Measurements from ENCODE around the gene ENPP3. TPM values are rescaled to one million over a fixed set of nuclear protein-coding genes. Genes with fewer than 3 reads are reported as not detected.

Gene ENPP3
- total and polyA plus RNA-seq, 9 of the 15 experiments (the other 6 are each of a cell fraction or from before 2014, with no cell fraction given): 14.0 to 32.8 (median 21.6) TPM

- TF ChIP-seq ADNP (tag; IDR thresholded peaks at IDR 0.05) (no peak), SUPT5H (IDR thresholded peaks at IDR 0.05) (no peak), ZNF197 (CRISPR knock-in tag; IDR thresholded peaks at IDR 0.05; ENCODE audit: low read depth) (no peak), ELK1 (CRISPR knock-in tag; IDR thresholded peaks at IDR 0.05) (no peak), SRSF9 (IDR thresholded peaks at IDR 0.05; ENCODE audit: borderline replicate concordance, low read depth, low read length) (no peak), ZNF347 (CRISPR knock-in tag; IDR thresholded peaks at IDR 0.05; ENCODE audit: low read depth) (no peak), SMAD3 (CRISPR knock-in tag; conservative IDR thresholded peaks at IDR 0.05) (no peak), HINFP (tag; conservative IDR thresholded peaks at IDR 0.05; ENCODE audit: low read depth) (no peak), EWSR1 (IDR thresholded peaks at IDR 0.05; ENCODE audit: borderline replicate concordance, low read depth, partially characterized antibody) (no peak)
- TF ChIP-seq, protein P1, sequence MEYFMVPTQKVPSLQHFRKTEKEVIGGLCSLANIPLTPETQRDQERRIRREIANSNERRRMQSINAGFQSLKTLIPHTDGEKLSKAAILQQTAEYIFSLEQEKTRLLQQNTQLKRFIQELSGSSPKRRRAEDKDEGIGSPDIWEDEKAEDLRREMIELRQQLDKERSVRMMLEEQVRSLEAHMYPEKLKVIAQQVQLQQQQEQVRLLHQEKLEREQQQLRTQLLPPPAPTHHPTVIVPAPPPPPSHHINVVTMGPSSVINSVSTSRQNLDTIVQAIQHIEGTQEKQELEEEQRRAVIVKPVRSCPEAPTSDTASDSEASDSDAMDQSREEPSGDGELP (CRISPR knock-in tag; IDR thresholded peaks at IDR 0.05; ENCODE audit: borderline replicate concordance): no peak
- TF ChIP-seq, protein P2, sequence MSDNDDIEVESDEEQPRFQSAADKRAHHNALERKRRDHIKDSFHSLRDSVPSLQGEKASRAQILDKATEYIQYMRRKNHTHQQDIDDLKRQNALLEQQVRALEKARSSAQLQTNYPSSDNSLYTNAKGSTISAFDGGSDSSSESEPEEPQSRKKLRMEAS (CRISPR knock-in tag; IDR thresholded peaks at IDR 0.05): no peak
- TF ChIP-seq, protein P3, sequence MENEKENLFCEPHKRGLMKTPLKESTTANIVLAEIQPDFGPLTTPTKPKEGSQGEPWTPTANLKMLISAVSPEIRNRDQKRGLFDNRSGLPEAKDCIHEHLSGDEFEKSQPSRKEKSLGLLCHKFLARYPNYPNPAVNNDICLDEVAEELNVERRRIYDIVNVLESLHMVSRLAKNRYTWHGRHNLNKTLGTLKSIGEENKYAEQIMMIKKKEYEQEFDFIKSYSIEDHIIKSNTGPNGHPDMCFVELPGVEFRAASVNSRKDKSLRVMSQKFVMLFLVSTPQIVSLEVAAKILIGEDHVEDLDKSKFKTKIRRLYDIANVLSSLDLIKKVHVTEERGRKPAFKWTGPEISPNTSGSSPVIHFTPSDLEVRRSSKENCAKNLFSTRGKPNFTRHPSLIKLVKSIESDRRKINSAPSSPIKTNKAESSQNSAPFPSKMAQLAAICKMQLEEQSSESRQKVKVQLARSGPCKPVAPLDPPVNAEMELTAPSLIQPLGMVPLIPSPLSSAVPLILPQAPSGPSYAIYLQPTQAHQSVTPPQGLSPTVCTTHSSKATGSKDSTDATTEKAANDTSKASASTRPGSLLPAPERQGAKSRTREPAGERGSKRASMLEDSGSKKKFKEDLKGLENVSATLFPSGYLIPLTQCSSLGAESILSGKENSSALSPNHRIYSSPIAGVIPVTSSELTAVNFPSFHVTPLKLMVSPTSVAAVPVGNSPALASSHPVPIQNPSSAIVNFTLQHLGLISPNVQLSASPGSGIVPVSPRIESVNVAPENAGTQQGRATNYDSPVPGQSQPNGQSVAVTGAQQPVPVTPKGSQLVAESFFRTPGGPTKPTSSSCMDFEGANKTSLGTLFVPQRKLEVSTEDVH (IDR thresholded peaks at IDR 0.05; ENCODE audit: low read depth, partially characterized antibody): no peak
Measured at GRCh38 chr6:131731224-131731623, 94.1 kb downstream of the ENPP3 start (continued).
